NCI-H69 (cell line): ENCODE results near the gene IL21R.
"Not testable (repeated sequence)": the region's sequence is repeated elsewhere in the genome, so short reads cannot be mapped to it uniquely, and the experiment has no call there.

Source experiments
- DNase-seq: peaks from one replicate; lab custom pipeline; 2025; lab: John Stamatoyannopoulos, UW

IL21R gene

GRCh38 chr16:27374804-27375425, 27.1 kb upstream of the IL21R start:
- peak; percentile 57 for DNase-seq

GRCh38 chr16:27377666-27378485, 24.1 kb upstream of the IL21R start:
- no peak for DNase-seq

- no peak for DNase-seq
Observed at GRCh38 chr16:27378871-27379481, 23.0 kb upstream of the IL21R start.

- no peak for DNase-seq
Observed at GRCh38 chr16:27379919-27380318, 22.1 kb upstream of the IL21R start.

GRCh38 chr16:27381236-27381635, 20.7 kb upstream of the IL21R start:
- DNase-seq: no peak

- peak; percentile 13 for DNase-seq
Observed at GRCh38 chr16:27381974-27382855, 19.8 kb upstream of the IL21R start.

- DNase-seq: no peak
Observed at GRCh38 chr16:27383556-27384243, 18.3 kb upstream of the IL21R start.

GRCh38 chr16:27384425-27384824, 17.5 kb upstream of the IL21R start:
- no peak for DNase-seq

GRCh38 chr16:27385398-27385797, 16.6 kb upstream of the IL21R start:
- DNase-seq: no peak

- no peak for DNase-seq
Observed at GRCh38 chr16:27386674-27387073, 15.3 kb upstream of the IL21R start.

GRCh38 chr16:27387724-27388123, 14.2 kb upstream of the IL21R start:
- no peak for DNase-seq

GRCh38 chr16:27389272-27389961, 12.6 kb upstream of the IL21R start:
- DNase-seq: no peak

GRCh38 chr16:27390151-27390550, 11.8 kb upstream of the IL21R start:
- no peak for DNase-seq

- no peak for DNase-seq
Observed at GRCh38 chr16:27392671-27393070, 9.3 kb upstream of the IL21R start.

- DNase-seq: no peak
Observed at GRCh38 chr16:27394516-27394915, 7.5 kb upstream of the IL21R start.

GRCh38 chr16:27398341-27398893, 3.6 kb upstream of the IL21R start:
- DNase-seq: not testable (repeated sequence)

GRCh38 chr16:27398894-27399853, 2.8 kb upstream of the IL21R start:
- DNase-seq: no peak

- no peak for DNase-seq
Observed at GRCh38 chr16:27399969-27400368, 2.0 kb upstream of the IL21R start.
